GM12878 (cell line): Measurements from ENCODE around the gene DND1. TPM values are rescaled to one million over a fixed set of nuclear protein-coding genes. Genes with fewer than 3 reads are reported as not detected.

Source experiments
- ATF7 ChIP-seq: fragments of 450-650 bp; IDR thresholded peaks from 2 replicates; pipeline ENCODE4 v1.6.1; 2016; ENCODE audit warnings: low read depth, mild to moderate bottlenecking
- CBFB ChIP-seq: IDR thresholded peaks from 2 replicates; pipeline ENCODE4 v1.6.1; 2016; ENCODE audit warnings: antibody characterized with exemption, low read depth
- ESRRA ChIP-seq: IDR thresholded peaks from 2 replicates; pipeline ENCODE4 v1.6.1; 2012; ENCODE audit warnings: mild to moderate bottlenecking, low read length, improper control_type of control experiment
- FOS ChIP-seq: IDR thresholded peaks from 3 replicates; pipeline ENCODE4 v1.6.1; 2011; ENCODE audit warnings: borderline replicate concordance; ENCODE audit not compliant: insufficient read length; ENCODE audit errors: extremely low read depth
- HCFC1 ChIP-seq: fragments of 150-350 bp; IDR thresholded peaks from 2 replicates; pipeline ENCODE4 v1.6.1; 2014; ENCODE audit warnings: low read length
- IRF4 ChIP-seq: IDR thresholded peaks from 2 replicates; pipeline ENCODE4 v1.6.1; 2011; ENCODE audit warnings: low read depth, low read length
- KDM1A ChIP-seq: fragments of 200-600 bp; sonication (generic); IDR thresholded peaks from 2 replicates; pipeline ENCODE4 v1.6.1; 2016; ENCODE audit warnings: borderline replicate concordance
- MEF2B ChIP-seq: fragments of 450-650 bp; IDR thresholded peaks from 2 replicates; pipeline ENCODE4 v1.6.1; 2018; ENCODE audit warnings: mild to moderate bottlenecking, moderate library complexity; ENCODE audit not compliant: partially characterized antibody, poor library complexity, severe bottlenecking
- NFYA ChIP-seq: IDR thresholded peaks from 2 replicates; pipeline ENCODE4 v1.6.1; 2011; ENCODE audit warnings: low read depth, mild to moderate bottlenecking, low read length, improper control_type of control experiment, borderline replicate concordance
- NR2C2 ChIP-seq: IDR thresholded peaks from 2 replicates; pipeline ENCODE4 v1.6.1; 2011; ENCODE audit warnings: borderline replicate concordance, low read depth; ENCODE audit not compliant: control insufficient read depth, insufficient read length
- POLR2AphosphoS2 ChIP-seq: IDR thresholded peaks from 2 replicates; pipeline ENCODE4 v1.6.1; 2011; ENCODE audit warnings: low read depth, mild to moderate bottlenecking, low read length, improper control_type of control experiment, moderate library complexity
- RUNX3 ChIP-seq: IDR thresholded peaks from 2 replicates; pipeline ENCODE4 v1.6.1; 2012; ENCODE audit warnings: low read length, inconsistent platforms
- TAF1 ChIP-seq: IDR thresholded peaks from 2 replicates; pipeline ENCODE4 v1.6.1; 2011; ENCODE audit warnings: mild to moderate bottlenecking, low read depth, low read length, borderline replicate concordance
- TCF3 ChIP-seq: IDR thresholded peaks from 2 replicates; pipeline ENCODE4 v1.6.1; 2012; ENCODE audit warnings: low read depth, mild to moderate bottlenecking, low read length, borderline replicate concordance; ENCODE audit not compliant: insufficient read depth
- ZBED1 ChIP-seq: IDR thresholded peaks from 2 replicates; pipeline ENCODE4 v1.6.1; 2016; ENCODE audit warnings: borderline replicate concordance
- polyA plus RNA-seq, 11 experiments: library from polyadenylated mRNA; depleted of rRNA in 4 of 11; unstranded in 6 of 11; stranded (reverse) in 5 of 11; fragments of >200 nt; fragmentation: Nextera tagmentation in 4 of 11; fragmentation: Illumina TruSeq in 1 of 11; extraction: Ambion mirVana in 4 of 11; extraction: Trizol in 1 of 11; gene quantifications; 1 replicate in 1 of 11; 2 replicates in 10 of 11; pipeline versions ENCODE4 v1.2.1 to v1.2.3, GENCODE V29; 2011 to 2016; ENCODE audit warnings: inconsistent platforms in 2 of 11, missing spikeins in 2 of 11, low read depth in 1 of 11
- total RNA-seq, 4 experiments: library from RNA; depleted of rRNA in 3 of 4; stranded (reverse); fragments of >200 nt in 3 of 4; fragmentation: Illumina TruSeq in 1 of 4; extraction: Trizol in 1 of 4; gene quantifications; 2 replicates each; pipeline versions ENCODE4 v1.2.1 to v1.2.3, GENCODE V29; 2013 to 2021
- TF ChIP-seq, protein P1 (sequence below): fragments of 450-650 bp; IDR thresholded peaks from 2 replicates; pipeline ENCODE4 v1.6.1; 2016; ENCODE audit warnings: mild to moderate bottlenecking
- TF ChIP-seq, protein P2 (sequence below): fragments of 450-650 bp; conservative IDR thresholded peaks from 2 replicates; pipeline ENCODE4 v1.6.1; 2017; ENCODE audit warnings: mild to moderate bottlenecking, moderate library complexity
- TF ChIP-seq, protein P3 (sequence below): fragments of 450-650 bp; IDR thresholded peaks from 2 replicates; pipeline ENCODE4 v1.6.1; 2017; ENCODE audit warnings: mild to moderate bottlenecking, low read depth, inconsistent platforms; ENCODE audit not compliant: poor library complexity, severe bottlenecking
- TF ChIP-seq, protein P4 (sequence below): IDR thresholded peaks from 2 replicates; pipeline ENCODE4 v1.6.1; 2012; ENCODE audit warnings: low read length, inconsistent platforms
- TF ChIP-seq, protein P5 (sequence below): IDR thresholded peaks from 2 replicates; pipeline ENCODE4 v1.6.1; 2011; ENCODE audit warnings: borderline replicate concordance, low read depth, mild to moderate bottlenecking, moderate library complexity, mixed read lengths, low read length; ENCODE audit not compliant: insufficient read depth; ENCODE audit errors: extremely low read length
- TF ChIP-seq, protein P6 (sequence below): fragments of 450-650 bp; IDR thresholded peaks from 2 replicates; pipeline ENCODE4 v1.6.1; 2014; ENCODE audit warnings: mild to moderate bottlenecking

DND1 gene
- total and polyA plus RNA-seq, 10 of the 15 experiments (the other 5 are each of a cell fraction or from before 2014, with no cell fraction given): 0.15 to 2.9 (median 0.73) TPM; not detected in 2

DNA sequence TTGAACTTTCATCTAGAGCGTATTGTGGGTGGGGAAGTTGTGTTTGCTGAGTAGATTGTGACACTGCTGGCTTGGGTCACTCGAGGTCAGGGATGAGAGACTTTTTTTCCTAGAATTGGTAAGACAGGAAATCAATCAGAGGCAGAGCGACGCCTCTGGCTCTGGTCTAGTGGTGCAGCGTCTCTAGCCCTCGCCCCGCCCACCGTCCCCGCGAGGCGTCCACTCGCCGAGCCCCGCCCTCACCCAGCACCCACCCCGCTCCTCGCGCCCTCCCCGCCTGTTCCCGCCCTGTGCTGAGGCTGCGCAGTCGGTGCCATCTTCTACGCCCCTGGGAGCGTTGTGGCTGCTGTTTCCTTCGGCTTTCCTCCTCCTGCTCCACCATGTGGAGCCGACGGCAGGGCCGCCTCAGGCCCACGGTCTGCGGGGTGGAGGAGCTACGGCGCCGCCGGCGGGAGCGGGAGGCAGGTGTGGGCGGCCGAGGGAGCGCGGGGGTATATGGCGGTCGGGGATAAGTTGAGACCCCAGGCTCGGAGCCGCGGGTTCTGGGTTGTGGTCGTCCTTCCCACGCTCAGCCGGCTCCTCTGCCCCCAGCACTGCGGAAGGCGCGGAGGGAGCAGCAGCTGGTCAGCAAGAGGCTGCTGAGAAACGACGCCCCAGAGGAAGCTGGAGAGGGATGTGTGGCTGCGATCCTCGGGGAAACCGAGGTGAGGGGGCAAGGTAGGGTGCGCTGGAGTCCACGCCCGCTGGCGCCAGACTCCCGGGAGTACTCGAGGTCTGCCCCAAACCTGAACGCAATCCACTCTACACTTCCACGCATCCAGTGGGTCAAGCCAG, 34.0 kb downstream of the DND1 start, which contains the start of gene TMCO6 (continued):
- TF ChIP-seq POLR2AphosphoS2 (no peak; the same call in 1 of the 2 replicates), TAF1 (peak; percentile 49; the same call in 1 of the 2 replicates), KDM1A (no peak), IRF4 (no peak), CBFB (no peak), TCF3 (no peak), HCFC1 (no peak), FOS (no peak), ZBED1 (no peak), RUNX3 (peak; percentile 1), NR2C2 (no peak), NFYA (no peak), MEF2B (peak; percentile 62), ESRRA (no peak), ATF7 (0 out of 2 replicates have a peak, but pooled peaks have one; percentile 32)
- TF ChIP-seq, protein P1, sequence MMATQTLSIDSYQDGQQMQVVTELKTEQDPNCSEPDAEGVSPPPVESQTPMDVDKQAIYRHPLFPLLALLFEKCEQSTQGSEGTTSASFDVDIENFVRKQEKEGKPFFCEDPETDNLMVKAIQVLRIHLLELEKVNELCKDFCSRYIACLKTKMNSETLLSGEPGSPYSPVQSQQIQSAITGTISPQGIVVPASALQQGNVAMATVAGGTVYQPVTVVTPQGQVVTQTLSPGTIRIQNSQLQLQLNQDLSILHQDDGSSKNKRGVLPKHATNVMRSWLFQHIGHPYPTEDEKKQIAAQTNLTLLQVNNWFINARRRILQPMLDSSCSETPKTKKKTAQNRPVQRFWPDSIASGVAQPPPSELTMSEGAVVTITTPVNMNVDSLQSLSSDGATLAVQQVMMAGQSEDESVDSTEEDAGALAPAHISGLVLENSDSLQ: peak; percentile 65
- TF ChIP-seq, protein P2, sequence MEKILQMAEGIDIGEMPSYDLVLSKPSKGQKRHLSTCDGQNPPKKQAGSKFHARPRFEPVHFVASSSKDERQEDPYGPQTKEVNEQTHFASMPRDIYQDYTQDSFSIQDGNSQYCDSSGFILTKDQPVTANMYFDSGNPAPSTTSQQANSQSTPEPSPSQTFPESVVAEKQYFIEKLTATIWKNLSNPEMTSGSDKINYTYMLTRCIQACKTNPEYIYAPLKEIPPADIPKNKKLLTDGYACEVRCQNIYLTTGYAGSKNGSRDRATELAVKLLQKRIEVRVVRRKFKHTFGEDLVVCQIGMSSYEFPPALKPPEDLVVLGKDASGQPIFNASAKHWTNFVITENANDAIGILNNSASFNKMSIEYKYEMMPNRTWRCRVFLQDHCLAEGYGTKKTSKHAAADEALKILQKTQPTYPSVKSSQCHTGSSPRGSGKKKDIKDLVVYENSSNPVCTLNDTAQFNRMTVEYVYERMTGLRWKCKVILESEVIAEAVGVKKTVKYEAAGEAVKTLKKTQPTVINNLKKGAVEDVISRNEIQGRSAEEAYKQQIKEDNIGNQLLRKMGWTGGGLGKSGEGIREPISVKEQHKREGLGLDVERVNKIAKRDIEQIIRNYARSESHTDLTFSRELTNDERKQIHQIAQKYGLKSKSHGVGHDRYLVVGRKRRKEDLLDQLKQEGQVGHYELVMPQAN: peak; percentile 82
- TF ChIP-seq, protein P3, sequence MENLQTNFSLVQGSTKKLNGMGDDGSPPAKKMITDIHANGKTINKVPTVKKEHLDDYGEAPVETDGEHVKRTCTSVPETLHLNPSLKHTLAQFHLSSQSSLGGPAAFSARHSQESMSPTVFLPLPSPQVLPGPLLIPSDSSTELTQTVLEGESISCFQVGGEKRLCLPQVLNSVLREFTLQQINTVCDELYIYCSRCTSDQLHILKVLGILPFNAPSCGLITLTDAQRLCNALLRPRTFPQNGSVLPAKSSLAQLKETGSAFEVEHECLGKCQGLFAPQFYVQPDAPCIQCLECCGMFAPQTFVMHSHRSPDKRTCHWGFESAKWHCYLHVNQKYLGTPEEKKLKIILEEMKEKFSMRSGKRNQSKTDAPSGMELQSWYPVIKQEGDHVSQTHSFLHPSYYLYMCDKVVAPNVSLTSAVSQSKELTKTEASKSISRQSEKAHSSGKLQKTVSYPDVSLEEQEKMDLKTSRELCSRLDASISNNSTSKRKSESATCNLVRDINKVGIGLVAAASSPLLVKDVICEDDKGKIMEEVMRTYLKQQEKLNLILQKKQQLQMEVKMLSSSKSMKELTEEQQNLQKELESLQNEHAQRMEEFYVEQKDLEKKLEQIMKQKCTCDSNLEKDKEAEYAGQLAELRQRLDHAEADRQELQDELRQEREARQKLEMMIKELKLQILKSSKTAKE: no peak
- TF ChIP-seq, protein P4, sequence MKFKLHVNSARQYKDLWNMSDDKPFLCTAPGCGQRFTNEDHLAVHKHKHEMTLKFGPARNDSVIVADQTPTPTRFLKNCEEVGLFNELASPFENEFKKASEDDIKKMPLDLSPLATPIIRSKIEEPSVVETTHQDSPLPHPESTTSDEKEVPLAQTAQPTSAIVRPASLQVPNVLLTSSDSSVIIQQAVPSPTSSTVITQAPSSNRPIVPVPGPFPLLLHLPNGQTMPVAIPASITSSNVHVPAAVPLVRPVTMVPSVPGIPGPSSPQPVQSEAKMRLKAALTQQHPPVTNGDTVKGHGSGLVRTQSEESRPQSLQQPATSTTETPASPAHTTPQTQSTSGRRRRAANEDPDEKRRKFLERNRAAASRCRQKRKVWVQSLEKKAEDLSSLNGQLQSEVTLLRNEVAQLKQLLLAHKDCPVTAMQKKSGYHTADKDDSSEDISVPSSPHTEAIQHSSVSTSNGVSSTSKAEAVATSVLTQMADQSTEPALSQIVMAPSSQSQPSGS: no peak
- TF ChIP-seq, protein P5, sequence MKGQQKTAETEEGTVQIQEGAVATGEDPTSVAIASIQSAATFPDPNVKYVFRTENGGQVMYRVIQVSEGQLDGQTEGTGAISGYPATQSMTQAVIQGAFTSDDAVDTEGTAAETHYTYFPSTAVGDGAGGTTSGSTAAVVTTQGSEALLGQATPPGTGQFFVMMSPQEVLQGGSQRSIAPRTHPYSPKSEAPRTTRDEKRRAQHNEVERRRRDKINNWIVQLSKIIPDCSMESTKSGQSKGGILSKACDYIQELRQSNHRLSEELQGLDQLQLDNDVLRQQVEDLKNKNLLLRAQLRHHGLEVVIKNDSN: no peak
- TF ChIP-seq, protein P6, sequence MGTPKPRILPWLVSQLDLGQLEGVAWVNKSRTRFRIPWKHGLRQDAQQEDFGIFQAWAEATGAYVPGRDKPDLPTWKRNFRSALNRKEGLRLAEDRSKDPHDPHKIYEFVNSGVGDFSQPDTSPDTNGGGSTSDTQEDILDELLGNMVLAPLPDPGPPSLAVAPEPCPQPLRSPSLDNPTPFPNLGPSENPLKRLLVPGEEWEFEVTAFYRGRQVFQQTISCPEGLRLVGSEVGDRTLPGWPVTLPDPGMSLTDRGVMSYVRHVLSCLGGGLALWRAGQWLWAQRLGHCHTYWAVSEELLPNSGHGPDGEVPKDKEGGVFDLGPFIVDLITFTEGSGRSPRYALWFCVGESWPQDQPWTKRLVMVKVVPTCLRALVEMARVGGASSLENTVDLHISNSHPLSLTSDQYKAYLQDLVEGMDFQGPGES: no peak
